ENCODE measurements around the gene RHEB. TPM values are rescaled to one million over a fixed set of nuclear protein-coding genes. Genes with fewer than 3 reads are reported as not detected.
"Not testable (repeated sequence)": the region's sequence is repeated elsewhere in the genome, so short reads cannot be mapped to it uniquely, and the experiment has no call there.

Gene RHEB
- total RNA-seq, 2 donors from 2014 or later, result 44.9 to 91.0 TPM

DNA sequence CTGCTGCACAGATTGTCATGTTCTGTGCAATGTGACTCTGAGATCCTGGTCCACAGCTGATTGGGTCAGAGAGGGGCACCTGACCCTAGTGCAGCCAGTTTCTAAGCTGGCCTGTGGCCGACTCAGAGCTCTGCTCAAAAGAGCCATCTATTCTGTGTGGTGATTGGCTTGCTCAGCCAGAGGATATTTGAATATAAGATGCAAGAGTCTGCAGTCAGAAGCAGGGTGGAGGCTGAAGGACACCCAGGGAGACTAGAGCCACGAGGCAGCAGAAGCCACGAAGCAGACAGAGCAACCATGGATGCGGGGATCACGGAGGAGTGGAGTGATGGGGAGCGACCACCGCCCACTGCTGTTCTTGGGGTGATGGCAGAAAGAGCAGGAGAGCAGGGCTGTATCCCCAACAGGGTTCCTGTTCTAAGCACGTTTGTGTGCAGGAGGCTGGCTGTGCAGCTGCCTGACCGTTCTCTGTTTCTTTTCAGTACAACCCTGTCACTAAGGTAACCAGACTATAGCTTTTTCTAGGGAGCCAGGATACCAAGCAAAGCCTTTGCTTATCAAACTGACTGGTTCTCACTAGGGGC is 19.5 kb upstream of the RHEB start:
- WGBS, 2 donors, result 75 to 82% methylated on average over 9 of the region's 9 CpGs
- Histone ChIP-seq H3K9me3 (no peaks in the 10 kb centered on the region), H3K36me3 (replicated peaks in 1 of 2; ENCODE audit: insufficient read depth in 1 of 2, low read depth in 2 of 2) (no peaks in the 10 kb centered on the region), H3K27ac (no peak overlapping the region), H3K4me1 (no peaks in the 10 kb centered on the region), H3K4me3 (no peak overlapping the region), H3K27me3 (no peaks in the 10 kb centered on the region)
- no peak for TF ChIP-seq POLR2A (IDR thresholded peaks at IDR 0.05)
- TF ChIP-seq, protein P1, sequence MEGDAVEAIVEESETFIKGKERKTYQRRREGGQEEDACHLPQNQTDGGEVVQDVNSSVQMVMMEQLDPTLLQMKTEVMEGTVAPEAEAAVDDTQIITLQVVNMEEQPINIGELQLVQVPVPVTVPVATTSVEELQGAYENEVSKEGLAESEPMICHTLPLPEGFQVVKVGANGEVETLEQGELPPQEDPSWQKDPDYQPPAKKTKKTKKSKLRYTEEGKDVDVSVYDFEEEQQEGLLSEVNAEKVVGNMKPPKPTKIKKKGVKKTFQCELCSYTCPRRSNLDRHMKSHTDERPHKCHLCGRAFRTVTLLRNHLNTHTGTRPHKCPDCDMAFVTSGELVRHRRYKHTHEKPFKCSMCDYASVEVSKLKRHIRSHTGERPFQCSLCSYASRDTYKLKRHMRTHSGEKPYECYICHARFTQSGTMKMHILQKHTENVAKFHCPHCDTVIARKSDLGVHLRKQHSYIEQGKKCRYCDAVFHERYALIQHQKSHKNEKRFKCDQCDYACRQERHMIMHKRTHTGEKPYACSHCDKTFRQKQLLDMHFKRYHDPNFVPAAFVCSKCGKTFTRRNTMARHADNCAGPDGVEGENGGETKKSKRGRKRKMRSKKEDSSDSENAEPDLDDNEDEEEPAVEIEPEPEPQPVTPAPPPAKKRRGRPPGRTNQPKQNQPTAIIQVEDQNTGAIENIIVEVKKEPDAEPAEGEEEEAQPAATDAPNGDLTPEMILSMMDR (IDR thresholded peaks at IDR 0.05), result no peak
- intact Hi-C loops (cut with DNase I), result no loop called here
- ATAC-seq (peak; percentile 66), DNase-seq (peak in 2 of 4 donors; percentile 29 to 48)

DNA sequence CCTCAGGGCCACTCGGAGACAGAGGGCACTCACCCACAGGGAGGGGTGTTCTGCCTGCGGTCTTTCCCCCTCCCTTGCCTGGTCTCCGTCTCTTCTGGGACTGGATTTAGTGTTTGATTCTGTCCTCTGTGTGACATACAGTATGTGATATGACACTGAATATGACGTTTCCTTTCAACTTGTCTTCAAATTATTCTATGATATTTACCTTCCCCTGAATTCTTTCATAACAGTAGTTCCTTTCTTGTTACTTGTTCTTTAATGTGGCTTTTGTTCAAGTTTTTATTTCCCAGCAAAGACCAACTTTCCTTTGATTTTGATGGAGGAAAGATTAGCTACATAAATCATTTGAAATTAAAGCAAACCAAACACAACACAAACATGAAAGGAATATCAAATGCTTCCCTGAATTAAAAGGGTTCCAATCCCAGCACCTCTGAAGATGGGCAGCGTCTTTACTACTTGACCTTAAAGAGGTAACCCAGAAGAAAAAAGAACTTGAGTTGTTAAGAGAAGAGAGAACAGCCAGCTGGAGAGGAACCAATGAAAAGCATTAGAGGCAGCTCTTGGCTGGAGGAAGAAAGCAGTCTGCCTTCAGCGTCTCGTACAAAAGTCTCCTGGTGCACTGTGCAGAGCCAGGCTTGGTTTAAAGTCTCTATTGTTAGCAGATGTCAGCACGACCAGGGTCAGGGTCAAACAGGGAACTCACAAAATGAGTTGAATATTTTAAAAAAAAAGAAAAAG is 18.3 kb upstream of the RHEB start:
- WGBS, 2 donors, result 37 to 42% methylated on average over 8 of the region's 8 CpGs
- no peak for DNase-seq
- Histone ChIP-seq H3K4me3 (no peak overlapping the region), H3K36me3 (replicated peaks in 1 of 2; ENCODE audit: insufficient read depth in 1 of 2, low read depth in 2 of 2) (no peaks in the 10 kb centered on the region), H3K27me3 (no peaks in the 10 kb centered on the region), H3K9me3 (no peaks in the 10 kb centered on the region), H3K27ac (no peak overlapping the region), H3K4me1 (no peaks in the 10 kb centered on the region)
- ATAC-seq, result no peak
- intact Hi-C loops (cut with DNase I), result no loop called here
- no peak for TF ChIP-seq POLR2A (IDR thresholded peaks at IDR 0.05)

DNA sequence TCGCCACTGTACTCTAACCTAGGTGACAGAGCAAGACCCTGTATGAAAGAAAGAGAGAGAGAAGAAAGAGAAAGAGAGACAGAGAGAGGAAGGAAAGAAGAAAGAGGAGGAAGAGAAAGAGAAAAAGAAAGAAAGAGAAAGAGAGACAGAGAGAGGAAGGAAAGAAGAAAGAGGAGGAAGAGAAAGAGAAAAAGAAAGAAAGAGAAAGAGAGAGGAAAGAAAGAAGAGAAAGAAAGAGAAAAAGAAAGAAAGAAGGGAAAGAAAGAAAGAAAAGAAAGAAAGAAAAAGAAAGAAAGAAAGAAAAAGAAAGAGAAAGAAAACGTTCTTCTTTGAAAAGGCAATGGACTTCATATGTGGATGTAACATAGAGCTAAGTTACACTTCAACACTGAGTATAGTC is 16.5 kb upstream of the RHEB start:
- ATAC-seq; DNase-seq; H3K4me3 ChIP-seq; intact Hi-C loops (cut with DNase I); H3K27me3 ChIP-seq; H3K27ac ChIP-seq; H3K4me1 ChIP-seq; H3K9me3 ChIP-seq; H3K36me3 ChIP-seq (replicated peaks in 1 of 2; ENCODE audit: insufficient read depth in 1 of 2, low read depth in 2 of 2): not testable (repeated sequence)
- 78 to 79% methylated on average over 2 of the region's 2 CpGs for WGBS, 2 donors

DNA sequence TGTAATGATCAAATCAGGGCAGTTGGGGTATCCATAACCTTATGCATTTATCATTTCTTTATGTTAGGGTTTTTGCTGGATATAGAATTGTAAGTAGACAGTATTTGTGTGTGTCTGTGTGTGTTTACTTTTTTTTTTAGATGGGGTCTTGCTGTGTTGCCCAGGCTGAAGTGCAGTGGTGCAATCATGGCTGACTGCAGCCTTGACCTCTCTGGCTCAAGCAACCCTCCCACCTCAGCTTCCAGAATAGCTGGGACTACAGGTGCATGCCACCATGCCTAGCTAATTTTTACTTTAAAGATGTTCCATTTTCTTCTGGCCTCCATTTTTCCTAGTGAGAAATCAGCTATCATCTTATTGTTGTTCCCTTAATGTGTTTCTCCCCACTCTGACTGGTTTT is 10.1 kb upstream of the RHEB start:
- Histone ChIP-seq H3K36me3 (replicated peaks in 1 of 2; ENCODE audit: insufficient read depth in 1 of 2, low read depth in 2 of 2) (no peaks in the 10 kb centered on the region), H3K4me3 (no peak overlapping the region), H3K27ac (no peak overlapping the region), H3K4me1 (no peaks in the 10 kb centered on the region), H3K27me3 (no peaks in the 10 kb centered on the region), H3K9me3 (no peaks in the 10 kb centered on the region)
- no peak for TF ChIP-seq POLR2A (IDR thresholded peaks at IDR 0.05)
- TF ChIP-seq, protein P1 (IDR thresholded peaks at IDR 0.05), result no peak
- ATAC-seq (no peak), DNase-seq (no peak)
- intact Hi-C loops (cut with DNase I), result no loop called here

DNA sequence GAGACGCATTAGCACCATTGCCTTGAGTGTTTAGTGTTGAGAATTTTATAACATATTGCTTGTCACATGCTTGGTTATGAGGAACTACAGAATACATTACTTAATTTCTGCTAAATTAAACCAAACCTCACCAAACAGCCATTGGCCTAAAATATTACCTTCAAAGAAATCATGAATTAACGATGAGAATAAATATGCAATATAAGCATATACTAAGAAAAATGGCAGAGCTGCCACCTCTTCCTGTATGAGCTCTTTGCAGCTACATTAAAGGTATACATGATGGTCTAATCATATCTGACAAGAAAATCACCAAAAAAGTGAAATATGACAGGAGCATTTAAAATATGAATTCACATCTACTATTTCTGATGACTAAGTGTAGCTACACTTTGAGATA is 5.2 kb upstream of the RHEB start:
- Histone ChIP-seq H3K9me3 (no peaks in the 10 kb centered on the region), H3K4me1 (peaks cover 18% of the 10 kb centered on the region), H3K27ac (no peak overlapping the region), H3K4me3 (no peak overlapping the region), H3K36me3 (replicated peaks in 1 of 2; ENCODE audit: insufficient read depth in 1 of 2, low read depth in 2 of 2) (no peaks in the 10 kb centered on the region), H3K27me3 (no peaks in the 10 kb centered on the region)
- WGBS, 2 donors, result 84 to 90% methylated on average over 2 of the region's 2 CpGs
- DNase-seq, result no peak
- ATAC-seq, result no peak
- TF ChIP-seq, protein P1 (IDR thresholded peaks at IDR 0.05), result no peak
- no peak for TF ChIP-seq POLR2A (IDR thresholded peaks at IDR 0.05)
- intact Hi-C loops (cut with DNase I), result no loop called here

DNA sequence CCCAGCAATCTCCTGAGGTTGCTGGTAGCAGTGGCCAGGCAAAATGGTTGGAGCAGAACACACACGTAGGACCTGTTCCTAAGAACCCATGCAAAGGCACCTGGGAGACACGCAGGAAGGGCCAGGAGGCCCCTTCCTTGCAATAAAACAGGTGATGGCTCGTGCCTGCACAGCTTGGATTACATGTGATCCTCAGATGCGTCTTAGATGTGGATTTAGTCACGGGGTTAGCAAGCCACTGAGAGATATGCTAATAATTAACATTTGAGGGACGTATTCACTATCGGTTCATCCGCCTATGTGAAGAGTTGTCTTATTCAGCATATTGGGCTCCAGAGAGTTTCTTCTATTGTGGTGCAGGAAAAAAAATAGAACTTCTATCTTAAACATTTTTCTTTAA is 4.6 kb upstream of the RHEB start:
- 83% methylated on average over 8 of the region's 8 CpGs for WGBS, 2 donors
- intact Hi-C loops (cut with DNase I), result no loop called here
- no peaks in the 10 kb centered on the region for H3K27me3 ChIP-seq
- peaks cover 18% of the 10 kb centered on the region for H3K4me1 ChIP-seq
- no peak overlapping the region for H3K4me3 ChIP-seq
- DNase-seq, result no peak
- H3K27ac ChIP-seq, result no peak overlapping the region
- H3K36me3 ChIP-seq (replicated peaks in 1 of 2; ENCODE audit: insufficient read depth in 1 of 2, low read depth in 2 of 2), result no peaks in the 10 kb centered on the region
- TF ChIP-seq, protein P1 (IDR thresholded peaks at IDR 0.05), result no peak
- no peak for TF ChIP-seq POLR2A (IDR thresholded peaks at IDR 0.05)
- no peak for ATAC-seq
- no peaks in the 10 kb centered on the region for H3K9me3 ChIP-seq

All from body of pancreas (tissue), 4 donors.